ENCODE data around the gene MAGEC1. TPM values are rescaled to one million over a fixed set of nuclear protein-coding genes. Genes with fewer than 3 reads are reported as not detected.

Gene MAGEC1
- not detected in 2 replicates for total RNA-seq (2013; cell fraction: nucleolus; rRNA removed)
- not detected in 2 replicates for total RNA-seq (2014; rRNA removed)
- not detected in 2 replicates for total RNA-seq (2014; rRNA removed; fragmentation: Illumina TruSeq; extraction: Trizol)
- total RNA-seq (2021) = 0.05 TPM in 1 of 2 replicates, not detected in the other
- not detected for polyA plus RNA-seq (2011; ENCODE audit: low read depth)
- 0.39 and 0.41 TPM in 2 replicates for polyA plus RNA-seq (2011; rRNA removed)
- polyA plus RNA-seq (2011; cell fraction: cytosol; rRNA removed) = 0.32 and 0.57 TPM in 2 replicates
- polyA plus RNA-seq (2011; cell fraction: nucleus; rRNA removed) = 0.15 and 0.18 TPM in 2 replicates
- not detected in 2 replicates for polyA plus RNA-seq (2012)
- polyA plus RNA-seq (2014; fragmentation: Illumina TruSeq; extraction: Trizol) = not detected in 2 replicates
- not detected for polyA plus RNA-seq (2014; fragmentation: Nextera tagmentation; extraction: Ambion mirVana)
- polyA plus RNA-seq (2014; rRNA removed) = not detected in 2 replicates
- not detected for polyA plus RNA-seq (2016; fragmentation: Nextera tagmentation; extraction: Ambion mirVana)
- 0.15 and 0.57 TPM in 2 replicates for polyA minus RNA-seq (2011; rRNA and poly(A)+ RNA removed)
- 0.31 TPM in 1 of 2 replicates, not detected in the other for polyA minus RNA-seq (2011; cell fraction: cytosol; rRNA and poly(A)+ RNA removed)
- polyA minus RNA-seq (2011; cell fraction: nucleus; rRNA and poly(A)+ RNA removed) = 0.12 and 0.19 TPM in 2 replicates
- Bru-seq, nascent RNA = not detected
- BruChase-seq, experiment 1, labeled RNA remaining after a 6-hour chase = not detected
- BruChase-seq, experiment 2, labeled RNA remaining after a 2-hour chase = not detected
- long read RNA-seq, experiment 1 = 0 reads
- long read RNA-seq, experiment 2 = 0 reads

GRCh38 chrX:141903400-141904155 is at the start of gene MAGEC1:
Gene MAGEC1 (plus strand): TSS chrX:141903894. CDS start chrX:141905073, 1,179 bp downstream.
- ChIA-PET POLR2A (no interaction called here), SMC1A (ENCODE audit: uncharacterized antibody, unreplicated experiment) (no interaction called here), CTCF (no interaction called here), RAD21 (ENCODE audit: unreplicated experiment) (no interaction called here)
- no peak for TF ChIP-seq HSF1 (IDR thresholded peaks at IDR 0.05; ENCODE audit: low read depth, low read length)
- FAIRE-seq (no peak), DNase-seq (ENCODE audit: low read depth, low spot score) (no peak), ATAC-seq (no peak)
- no peak within 1 kb of the TSS for H3K4me3 ChIP-seq
- no peak within 1 kb of the TSS for H2AFZ ChIP-seq (ENCODE audit: control insufficient read depth, low read depth, low read length)
- in situ Hi-C loops (cut with MboI) (no loop called here), intact Hi-C loops (cut with micrococcal nuclease; ENCODE audit: unreplicated experiment) (no loop called here)
- H3K36me3 ChIP-seq (ENCODE audit: control insufficient read depth in 2 of 2, insufficient read depth in 2 of 2, low read length in 1 of 2) = no peaks in the 10 kb centered on the region
- H3K4me1 ChIP-seq (ENCODE audit: control insufficient read depth, insufficient read depth, low read length) = no peaks in the 10 kb centered on the region
- no peak within 1 kb of the TSS for H3K27ac ChIP-seq (ENCODE audit: control insufficient read depth, insufficient read depth)
- no peaks in the 10 kb centered on the region for H3K27me3 ChIP-seq (replicated peaks in 1 of 2; ENCODE audit: control insufficient read depth in 2 of 2, insufficient read depth in 2 of 2, low read length in 1 of 2)
- H3K79me2 ChIP-seq (ENCODE audit: control insufficient read depth, insufficient read depth, low read length) = no peaks in the 10 kb centered on the region
- BruUV-seq (replicated peaks) = no TSS peak
- no peak within 1 kb of the TSS for H3K4me2 ChIP-seq (ENCODE audit: control insufficient read depth, insufficient read depth)
- no peaks in the 10 kb centered on the region for H3K9me3 ChIP-seq (replicated peaks; ENCODE audit: control insufficient read depth, insufficient read depth, low read length)
- no peaks in the 10 kb centered on the region for H4K20me1 ChIP-seq (ENCODE audit: control insufficient read depth, insufficient read depth)
- WGBS (ENCODE audit: insufficient coverage, insufficient replicate concordance, low lambda C conversion rate, missing lambda C conversion rate) = 57% methylated on average over 17 of the region's 25 CpGs
- no peak within 1 kb of the TSS for H3K9ac ChIP-seq (ENCODE audit: control insufficient read depth, insufficient read depth, low read length)
